ENCODE measurements around the gene TMEM11.

The TMEM11 gene

GRCh38 chr17:21214015-21214776 is at the start of gene TMEM11:
TMEM11 (minus strand) TSS chr17:21214161; CDS start chr17:21214152, 9 bp downstream.
- peak; percentile 92 for DNase-seq

GRCh38 chr17:21263376-21263775 is 49.4 kb upstream of the TMEM11 start:
- DNase-seq, result no peak

GRCh38 chr17:21262259-21262993 is 48.5 kb upstream of the TMEM11 start:
- DNase-seq, result no peak

GRCh38 chr17:21258593-21258992 is 44.6 kb upstream of the TMEM11 start:
- no peak for DNase-seq

GRCh38 chr17:21253646-21254441 is 39.9 kb upstream of the TMEM11 start:
- DNase-seq, result no peak

GRCh38 chr17:21252796-21253645 is 39.1 kb upstream of the TMEM11 start, which contains the start of gene NATD1:
NATD1 (minus strand) TSS chr17:21253410; CDS start chr17:21253264, 146 bp downstream.
- DNase-seq, result peak; percentile 72

- DNase-seq, result no peak
Observed at GRCh38 chr17:21252289-21252795, 38.4 kb upstream of the TMEM11 start.

GRCh38 chr17:21251337-21252010 is 37.5 kb upstream of the TMEM11 start:
- DNase-seq, result no peak

- no peak for DNase-seq
Observed at GRCh38 chr17:21250854-21251253, 36.9 kb upstream of the TMEM11 start.

GRCh38 chr17:21249920-21250703 is 36.2 kb upstream of the TMEM11 start:
- no peak for DNase-seq

- no peak for DNase-seq
Observed at GRCh38 chr17:21249086-21249795, 35.3 kb upstream of the TMEM11 start.

GRCh38 chr17:21248500-21248899 is 34.5 kb upstream of the TMEM11 start:
- no peak for DNase-seq

- DNase-seq, result no peak
Observed at GRCh38 chr17:21247552-21248258, 33.7 kb upstream of the TMEM11 start.

- DNase-seq, result no peak
Observed at GRCh38 chr17:21246698-21247097, 32.7 kb upstream of the TMEM11 start.

GRCh38 chr17:21245639-21246084 is 31.7 kb upstream of the TMEM11 start:
- no peak for DNase-seq

- no peak for DNase-seq
Observed at GRCh38 chr17:21243516-21244303, 29.7 kb upstream of the TMEM11 start.

GRCh38 chr17:21242780-21243515 is 29.0 kb upstream of the TMEM11 start:
- no peak for DNase-seq

Measured in activated effector memory CD4-positive, alpha-beta T cell treated with Interleukin-2 at 50 U/mL for 16 hours (primary cell).